KOPT-K1 (cell line): Measurements from ENCODE around the gene SEC24D.

Source experiments
- H3K27ac ChIP-seq: fragments of 200-600 bp; sonication (generic); 2 replicates; pipeline ENCODE4 v1.5.1; 2016; ENCODE audit warnings: antibody characterized with exemption, mild to moderate bottlenecking, low read depth, low read length; ENCODE audit not compliant: poor library complexity, severe bottlenecking
- H3K36me3 ChIP-seq: fragments of 200-600 bp; sonication (generic); 2 replicates; pipeline ENCODE4 v1.5.1; 2017; ENCODE audit warnings: antibody characterized with exemption, mild to moderate bottlenecking, low read length, moderate library complexity; ENCODE audit not compliant: insufficient read depth
- H3K9me3 ChIP-seq: fragments of 200-600 bp; sonication (generic); 2 replicates; pipeline ENCODE4 v1.5.1; 2017; ENCODE audit warnings: antibody characterized with exemption, low read length, mild to moderate bottlenecking; ENCODE audit not compliant: insufficient read depth, poor library complexity, severe bottlenecking

SEC24D gene

DNA sequence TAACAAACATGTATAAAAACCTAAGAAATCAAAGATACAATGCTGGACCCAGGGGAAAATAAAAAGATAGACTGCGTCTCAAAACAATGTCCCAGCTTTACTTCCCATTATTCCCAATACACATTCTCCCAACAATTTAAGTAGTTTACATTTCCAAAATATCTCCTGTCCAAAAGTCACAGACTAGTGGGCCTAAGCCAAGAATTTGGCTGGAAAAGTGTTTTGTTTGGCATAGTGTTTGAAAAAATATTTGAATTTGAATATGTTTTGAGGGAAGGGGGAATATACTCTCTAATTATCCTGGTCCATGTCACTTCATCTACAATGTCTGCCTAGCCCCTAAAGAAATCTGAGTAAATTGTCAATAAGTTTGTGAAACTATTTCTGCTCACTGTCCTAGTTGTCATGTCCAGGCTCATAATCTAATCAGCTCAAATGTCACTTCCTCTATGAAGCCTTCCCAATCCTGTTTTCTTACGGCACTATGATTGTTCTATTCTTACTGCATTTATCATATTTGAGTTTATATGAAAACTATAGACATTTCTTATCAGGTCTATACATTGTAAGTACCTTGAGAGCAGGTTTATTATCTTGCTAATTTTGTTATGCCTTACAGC lies 74.4 kb downstream of the SEC24D start:
- Histone ChIP-seq H3K27ac (no peak overlapping the region), H3K9me3 (no peaks in the 10 kb centered on the region), H3K36me3 (peaks cover 49% of the 10 kb centered on the region)

DNA sequence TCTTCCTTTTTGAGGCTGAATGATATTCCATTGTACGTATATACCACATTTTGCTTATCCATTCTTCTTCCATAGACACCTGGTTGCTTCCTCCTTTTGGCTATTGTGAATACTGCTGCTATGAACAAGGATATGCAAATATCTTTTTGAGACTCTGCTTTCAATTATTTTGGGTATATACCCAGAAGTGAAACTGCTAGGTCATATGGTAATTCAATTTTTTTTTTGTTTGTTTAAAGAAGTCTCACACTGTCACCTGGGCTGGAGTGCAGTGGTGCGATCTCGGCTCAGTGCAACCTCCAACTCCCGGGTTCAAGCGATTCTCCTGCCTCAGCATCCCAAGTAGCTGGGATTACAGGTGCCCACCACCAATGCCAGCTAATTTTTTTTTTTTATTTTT lies 75.4 kb downstream of the SEC24D start:
- Histone ChIP-seq H3K36me3 (peaks cover 41% of the 10 kb centered on the region), H3K27ac (no peak overlapping the region), H3K9me3 (no peaks in the 10 kb centered on the region)

DNA sequence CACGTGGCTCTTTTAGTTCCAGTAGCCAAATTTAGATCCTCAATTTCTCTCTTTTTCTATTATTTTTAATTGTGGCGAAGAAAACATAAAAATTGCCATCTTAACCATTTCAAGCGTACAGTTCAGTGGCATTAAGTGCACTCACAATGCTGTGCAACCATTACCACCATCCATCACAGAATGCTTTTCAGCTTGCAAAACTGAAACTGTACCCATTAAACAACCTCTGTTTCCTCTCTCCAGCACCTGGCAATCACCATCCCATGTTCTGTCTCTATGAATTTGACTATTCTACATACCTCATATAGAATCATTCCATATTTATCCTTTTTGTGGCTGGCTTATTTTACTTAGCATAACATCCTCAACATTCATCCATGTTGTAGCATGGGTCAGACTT lies 75.8 kb downstream of the SEC24D start:
- Histone ChIP-seq H3K9me3 (no peaks in the 10 kb centered on the region), H3K36me3 (peaks cover 41% of the 10 kb centered on the region), H3K27ac (no peak overlapping the region)

DNA sequence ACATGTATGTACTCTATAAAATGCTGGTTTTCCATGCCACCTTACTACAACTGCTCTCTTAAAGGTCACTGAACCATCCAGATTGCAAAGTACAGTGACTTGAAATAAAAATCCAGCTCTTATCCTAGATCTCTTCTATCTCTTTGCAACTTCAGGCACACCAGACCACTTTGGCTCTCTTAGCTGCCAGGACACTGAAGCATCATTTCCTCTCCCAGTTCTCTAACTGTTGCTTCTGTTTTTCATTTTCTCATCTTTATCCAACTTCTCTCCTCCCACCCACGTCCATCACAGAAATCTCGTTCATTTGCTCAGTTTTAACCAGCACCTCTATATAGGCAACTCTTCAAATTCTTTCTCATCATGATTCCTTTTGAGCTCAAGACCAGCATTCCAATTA lies 76.4 kb downstream of the SEC24D start:
- Histone ChIP-seq H3K27ac (no peak overlapping the region), H3K36me3 (peaks cover 36% of the 10 kb centered on the region), H3K9me3 (no peaks in the 10 kb centered on the region)

DNA sequence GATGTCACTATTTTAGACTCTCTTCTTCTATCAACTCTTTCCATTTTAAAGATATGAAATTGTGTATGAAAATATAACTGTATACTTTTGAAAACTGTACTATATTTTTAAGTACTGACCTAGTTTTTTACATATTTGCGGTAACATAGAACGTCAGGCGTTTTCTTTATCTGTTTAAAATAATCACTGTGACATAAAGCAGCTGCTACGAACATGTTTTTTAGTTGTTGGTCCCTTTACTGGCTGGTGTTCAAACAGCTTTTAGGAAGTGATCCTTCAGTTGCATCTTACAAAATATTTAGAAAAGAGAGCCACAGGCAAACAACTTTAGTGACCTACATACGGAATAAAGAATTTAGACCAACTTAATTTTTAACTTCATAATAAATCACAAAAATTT lies 77.6 kb downstream of the SEC24D start:
- H3K36me3 ChIP-seq: peaks cover 25% of the 10 kb centered on the region
- no peaks in the 10 kb centered on the region for H3K9me3 ChIP-seq
- no peak overlapping the region for H3K27ac ChIP-seq

DNA sequence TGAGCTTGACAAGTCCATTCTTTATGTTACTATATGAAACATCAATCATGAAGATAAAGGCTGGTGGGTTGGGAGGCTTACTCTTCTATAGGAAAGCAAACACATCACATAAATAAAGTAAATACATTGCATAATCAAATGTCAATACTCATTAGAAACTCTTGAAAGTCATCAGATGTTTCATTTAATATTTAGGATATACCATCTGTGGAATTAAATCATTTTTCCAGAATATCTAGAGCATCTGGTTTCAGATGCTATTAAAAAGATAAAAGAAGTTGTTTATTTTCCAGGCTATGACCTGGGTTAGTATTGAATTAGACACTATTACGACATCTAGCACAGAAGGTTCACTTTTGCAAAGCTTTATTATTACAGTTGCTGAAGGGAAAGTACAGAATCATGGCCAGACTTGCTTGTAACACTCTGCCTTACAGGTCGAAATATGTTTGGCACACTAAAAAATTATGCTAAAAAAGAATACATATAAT lies 78.1 kb downstream of the SEC24D start:
- peaks cover 22% of the 10 kb centered on the region for H3K36me3 ChIP-seq
- no peak overlapping the region for H3K27ac ChIP-seq
- H3K9me3 ChIP-seq: no peaks in the 10 kb centered on the region

DNA sequence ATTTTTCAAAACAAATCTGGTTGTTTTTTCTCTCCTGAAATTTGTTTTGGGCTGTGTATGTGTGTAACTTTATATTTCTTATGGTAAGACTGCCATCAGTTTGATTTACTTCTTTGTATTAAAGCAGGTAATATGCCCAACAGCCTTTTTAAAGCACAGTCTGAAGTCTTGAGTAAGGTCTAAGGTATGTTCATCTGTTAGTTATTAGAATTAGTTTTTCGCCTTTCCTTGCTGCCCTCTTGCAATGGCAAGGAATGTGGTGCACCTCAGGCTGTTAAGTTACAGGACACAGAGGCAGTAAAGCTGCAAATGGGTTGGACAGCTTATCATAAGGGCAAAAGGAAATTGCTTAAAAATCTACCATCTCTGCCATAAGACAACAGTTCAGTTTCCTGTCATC lies 79.0 kb downstream of the SEC24D start:
- no peaks in the 10 kb centered on the region for H3K9me3 ChIP-seq
- H3K27ac ChIP-seq: no peak overlapping the region
- H3K36me3 ChIP-seq: peaks cover 20% of the 10 kb centered on the region

DNA sequence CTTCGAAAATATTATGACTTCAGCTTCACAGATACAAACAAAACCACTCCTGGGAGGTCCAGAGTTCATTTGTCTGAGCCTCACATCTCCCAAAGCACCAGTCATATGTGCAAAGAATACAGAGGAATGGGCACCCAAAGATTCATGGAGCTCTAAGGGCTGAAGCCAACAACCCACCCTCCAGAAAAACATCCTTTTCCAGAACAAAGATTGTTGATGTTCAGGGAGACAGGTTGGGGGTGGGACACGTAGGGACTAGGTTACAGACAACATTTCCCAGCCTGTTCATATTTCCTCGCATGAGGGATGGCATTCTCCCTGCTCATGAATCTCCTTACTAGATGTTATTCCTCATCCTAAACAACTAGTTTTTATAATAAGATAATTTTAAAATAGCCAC lies 79.5 kb downstream of the SEC24D start:
- Histone ChIP-seq H3K27ac (no peak overlapping the region), H3K36me3 (peaks cover 20% of the 10 kb centered on the region), H3K9me3 (no peaks in the 10 kb centered on the region)

DNA sequence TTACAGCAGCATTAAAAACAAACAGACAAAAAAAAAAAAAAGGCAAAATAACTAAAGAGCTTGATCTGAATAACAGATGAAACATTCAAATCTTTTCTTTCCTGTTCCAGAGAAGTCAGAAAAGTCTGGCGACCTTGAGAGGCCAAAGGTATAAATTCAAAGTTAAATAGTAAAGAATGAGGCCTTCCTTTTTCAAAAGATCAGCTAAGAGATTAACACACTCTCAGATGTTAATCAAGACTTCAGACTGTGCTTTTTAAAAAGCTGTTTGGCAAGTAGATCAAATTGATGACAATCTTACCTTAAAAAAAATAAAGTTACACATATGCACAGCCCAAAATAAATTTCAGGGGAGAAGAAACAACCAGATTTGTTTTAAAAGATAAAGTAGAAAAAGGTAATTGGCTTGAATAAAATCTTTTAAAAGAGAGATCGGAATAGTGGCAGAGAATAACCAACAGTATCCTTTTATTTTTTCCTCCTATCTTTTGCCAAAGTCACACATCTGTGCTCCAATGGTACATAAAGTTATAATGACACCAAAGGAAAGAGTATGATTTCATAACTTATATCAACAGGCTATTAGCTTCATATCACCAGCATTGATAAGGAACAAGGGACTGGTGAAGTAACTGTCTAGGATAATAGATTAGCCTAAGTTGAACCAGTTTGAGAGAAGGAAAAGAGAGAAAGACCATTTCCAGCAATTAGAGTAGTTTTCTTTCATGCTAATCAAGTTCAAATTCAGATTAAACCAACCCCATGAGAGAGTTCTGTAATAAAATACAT lies 80.3 kb downstream of the SEC24D start:
- Histone ChIP-seq H3K36me3 (peaks cover 25% of the 10 kb centered on the region), H3K9me3 (no peaks in the 10 kb centered on the region), H3K27ac (no peak overlapping the region)

DNA sequence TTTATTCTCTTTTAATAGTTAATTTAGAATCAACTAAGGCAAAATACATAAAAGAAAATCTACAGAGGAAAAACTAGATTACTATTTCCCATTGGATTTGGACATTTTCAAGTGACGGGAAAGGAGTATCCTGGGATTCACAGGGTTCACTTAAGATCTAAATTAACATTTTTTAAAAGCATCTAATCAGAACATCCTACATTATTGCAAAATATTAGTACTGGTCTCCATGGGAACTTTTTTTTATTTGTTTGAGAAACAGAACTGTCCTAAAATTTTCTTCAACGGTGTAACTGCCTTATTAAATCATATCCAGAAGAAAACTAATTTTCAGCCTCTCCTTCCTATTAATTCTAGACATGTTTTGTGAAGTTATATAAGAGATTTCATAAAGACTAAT lies 81.0 kb downstream of the SEC24D start:
- H3K27ac ChIP-seq: no peak overlapping the region
- H3K9me3 ChIP-seq: no peaks in the 10 kb centered on the region
- peaks cover 30% of the 10 kb centered on the region for H3K36me3 ChIP-seq

DNA sequence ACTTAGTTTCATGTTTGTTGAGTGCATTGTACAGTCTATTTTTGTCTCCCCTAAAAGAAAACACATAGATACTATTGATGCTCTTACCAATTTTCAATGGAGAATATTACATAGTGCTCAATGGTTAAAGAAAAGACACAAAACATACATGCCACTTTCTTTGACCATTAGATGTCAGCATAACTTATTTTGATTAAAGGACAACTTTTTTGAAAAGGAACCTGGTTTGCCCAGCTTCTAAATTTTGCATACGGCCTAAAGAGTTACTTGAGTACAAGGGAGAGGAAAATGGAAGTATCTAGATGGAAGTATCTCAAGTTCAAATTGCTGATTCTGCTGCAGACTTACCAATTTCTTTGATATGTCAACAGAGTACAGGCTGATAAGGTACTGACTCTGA lies 82.2 kb downstream of the SEC24D start:
- H3K9me3 ChIP-seq: no peaks in the 10 kb centered on the region
- H3K27ac ChIP-seq: no peak overlapping the region
- H3K36me3 ChIP-seq: peaks cover 34% of the 10 kb centered on the region

DNA sequence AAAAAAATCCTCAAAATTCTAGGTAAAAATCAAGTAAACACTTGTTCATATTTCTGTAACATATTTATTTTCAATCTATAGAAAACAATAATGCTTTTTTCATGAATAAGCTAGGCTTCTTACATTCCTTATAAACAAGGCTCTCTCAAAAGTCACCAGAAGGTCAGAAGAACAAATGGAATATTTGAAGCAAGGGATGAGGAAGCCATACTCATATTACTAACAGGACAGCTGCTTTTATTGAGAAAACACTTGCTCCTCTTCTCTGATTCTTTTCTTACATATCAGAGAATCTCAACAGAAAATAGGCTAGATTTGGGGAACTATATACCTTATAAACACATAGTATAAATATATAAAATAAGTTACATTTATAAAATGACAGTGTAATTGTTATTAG lies 82.8 kb downstream of the SEC24D start:
- H3K36me3 ChIP-seq: peaks cover 35% of the 10 kb centered on the region
- no peak overlapping the region for H3K27ac ChIP-seq
- H3K9me3 ChIP-seq: no peaks in the 10 kb centered on the region

DNA sequence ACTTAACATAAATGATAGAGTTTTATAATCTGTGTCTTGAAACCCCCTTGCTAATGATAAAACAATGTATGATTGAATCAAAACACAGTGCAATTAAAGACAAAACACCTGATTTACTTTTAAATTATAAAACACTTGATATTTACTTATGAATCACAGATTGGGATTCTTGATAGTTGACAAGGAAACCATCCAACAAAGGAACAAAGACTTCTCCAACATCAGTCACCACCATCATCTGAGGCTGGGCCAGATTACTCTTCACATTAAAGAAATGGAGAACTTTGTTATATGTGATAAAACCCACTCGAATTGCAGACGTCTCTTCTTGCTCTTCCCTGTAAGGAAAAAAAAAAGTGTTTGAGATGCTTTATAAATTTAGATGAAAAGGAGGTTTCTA lies 83.4 kb downstream of the SEC24D start:
- H3K27ac ChIP-seq: no peak overlapping the region
- no peaks in the 10 kb centered on the region for H3K9me3 ChIP-seq
- H3K36me3 ChIP-seq: peaks cover 31% of the 10 kb centered on the region

DNA sequence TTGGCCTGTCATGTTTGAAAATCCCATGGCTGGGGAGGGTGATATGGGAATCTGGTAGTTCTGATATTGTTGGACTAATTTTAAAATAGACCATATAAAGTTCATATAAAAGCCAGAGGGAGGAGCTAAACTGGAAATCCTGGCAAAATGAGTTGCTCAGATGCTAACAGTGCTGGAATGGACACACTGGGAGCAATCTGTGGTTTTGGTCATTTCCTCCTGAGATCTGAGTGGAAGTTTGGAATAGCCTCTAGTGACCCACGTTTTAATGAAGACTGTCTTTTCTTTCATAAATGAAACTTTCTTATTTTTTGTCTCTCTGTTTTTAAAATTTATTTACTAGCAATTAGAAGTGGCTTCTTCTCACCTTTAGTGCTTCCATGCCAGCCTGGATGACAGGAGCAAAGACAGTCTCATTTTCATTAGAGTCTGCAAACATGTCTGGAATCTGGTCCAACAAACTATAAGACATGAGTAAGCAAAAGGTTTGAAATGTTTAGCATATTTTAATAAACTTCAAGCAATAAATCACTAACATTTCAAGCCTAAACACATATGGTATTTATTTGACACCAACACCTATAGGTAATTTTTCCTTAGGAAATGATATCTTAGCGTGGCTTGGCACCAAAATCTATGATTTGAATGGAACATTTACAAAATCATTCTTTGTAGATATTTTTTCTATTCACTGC lies 84.2 kb downstream of the SEC24D start:
- Histone ChIP-seq H3K9me3 (no peaks in the 10 kb centered on the region), H3K27ac (no peak overlapping the region), H3K36me3 (peaks cover 24% of the 10 kb centered on the region)

DNA sequence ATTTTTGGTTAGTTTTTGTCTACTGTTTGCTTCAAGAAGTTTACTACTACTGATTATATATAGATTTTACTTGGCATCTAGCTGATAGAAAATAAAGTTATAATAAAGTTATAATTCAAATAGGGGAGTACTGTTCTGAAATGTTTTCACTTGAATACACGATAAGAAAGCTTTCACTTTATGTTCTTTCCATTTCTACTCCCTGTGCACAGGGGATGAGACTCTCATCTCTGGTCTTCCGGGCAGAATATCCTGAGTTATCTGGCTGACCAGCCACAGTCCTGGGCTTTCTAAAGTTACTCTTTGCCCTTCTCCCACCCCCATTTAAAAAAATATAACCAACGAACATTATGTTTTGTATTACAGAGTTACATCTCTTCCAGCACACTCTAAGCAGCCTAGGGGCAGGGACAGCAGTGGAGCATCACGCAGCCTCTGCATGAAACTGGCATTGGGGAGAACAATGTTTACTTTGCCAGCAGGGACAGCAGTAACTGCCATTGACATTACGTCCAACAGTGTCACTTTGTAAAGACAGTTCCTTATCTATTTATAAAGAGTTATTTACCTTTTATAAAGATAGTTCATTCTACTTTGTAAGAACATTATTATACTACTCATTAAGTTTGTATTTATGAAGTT lies 86.5 kb downstream of the SEC24D start:
- peaks cover 32% of the 10 kb centered on the region for H3K36me3 ChIP-seq
- H3K27ac ChIP-seq: no peak overlapping the region
- no peaks in the 10 kb centered on the region for H3K9me3 ChIP-seq
